GM08714 (cell line): ENCODE data around the gene ANKRD2.
"Not testable (repeated sequence)": the region's sequence is repeated elsewhere in the genome, so short reads cannot be mapped to it uniquely, and the experiment has no call there.

Source experiments
- H3K4me3 ChIP-seq: fragments of 200-500 bp; sonication (Bioruptor generic); 2 replicates; pipeline ENCODE4 v1.5.1; 2014; ENCODE audit warnings: mild to moderate bottlenecking, low read length, inconsistent platforms
- ZNF274 ChIP-seq: IDR thresholded peaks from 2 replicates; pipeline ENCODE4 v1.6.1; 2012; ENCODE audit warnings: mild to moderate bottlenecking, low read depth, low read length

Gene ANKRD2, protein sequence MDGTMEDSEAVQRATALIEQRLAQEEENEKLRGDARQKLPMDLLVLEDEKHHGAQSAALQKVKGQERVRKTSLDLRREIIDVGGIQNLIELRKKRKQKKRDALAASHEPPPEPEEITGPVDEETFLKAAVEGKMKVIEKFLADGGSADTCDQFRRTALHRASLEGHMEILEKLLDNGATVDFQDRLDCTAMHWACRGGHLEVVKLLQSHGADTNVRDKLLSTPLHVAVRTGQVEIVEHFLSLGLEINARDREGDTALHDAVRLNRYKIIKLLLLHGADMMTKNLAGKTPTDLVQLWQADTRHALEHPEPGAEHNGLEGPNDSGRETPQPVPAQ

DNA sequence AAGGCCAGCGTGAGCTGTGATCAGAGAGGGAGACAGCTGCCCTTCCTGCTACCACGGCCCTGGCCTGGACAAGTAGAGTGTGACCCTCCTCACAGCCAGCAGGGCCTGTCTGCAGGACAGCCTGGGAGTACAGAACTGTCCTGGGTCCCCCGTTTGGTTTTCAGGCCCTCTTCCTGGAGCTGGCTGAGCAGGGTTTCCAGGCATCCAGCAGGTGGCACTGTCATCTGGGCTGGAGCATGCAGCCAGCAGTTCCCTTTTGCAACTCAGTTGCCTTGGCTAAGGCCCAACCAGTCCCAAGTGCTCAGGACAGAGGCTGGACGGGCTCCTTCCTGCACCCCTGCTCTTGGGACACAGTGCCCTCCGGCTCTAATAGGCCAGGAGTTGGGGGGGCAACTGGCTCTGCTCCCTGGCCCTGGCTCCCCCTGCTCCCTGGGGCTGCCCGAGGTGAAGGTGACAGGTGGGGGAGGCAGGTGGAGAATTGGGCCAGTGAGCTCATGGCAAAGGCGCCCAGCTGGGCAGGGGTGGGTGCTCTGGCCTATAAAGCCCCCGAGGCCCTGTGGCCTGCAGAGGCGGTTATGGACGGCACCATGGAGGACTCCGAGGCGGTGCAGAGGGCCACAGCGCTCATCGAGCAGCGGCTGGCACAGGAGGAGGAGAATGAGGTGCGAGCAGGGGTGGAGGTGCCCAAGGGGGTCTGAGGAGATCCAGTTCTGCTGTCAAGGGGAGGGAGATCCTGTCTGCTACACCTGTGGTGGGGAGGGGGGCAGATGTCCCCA is at the start of gene ANKRD2:
Gene ANKRD2 (plus strand): TSS at position 566 of the 776 bp plus-strand sequence. CDS start 10 bp downstream, at position 576.
- TF ChIP-seq ZNF274 = no peak
- no peak within 1 kb of the TSS for H3K4me3 ChIP-seq

DNA sequence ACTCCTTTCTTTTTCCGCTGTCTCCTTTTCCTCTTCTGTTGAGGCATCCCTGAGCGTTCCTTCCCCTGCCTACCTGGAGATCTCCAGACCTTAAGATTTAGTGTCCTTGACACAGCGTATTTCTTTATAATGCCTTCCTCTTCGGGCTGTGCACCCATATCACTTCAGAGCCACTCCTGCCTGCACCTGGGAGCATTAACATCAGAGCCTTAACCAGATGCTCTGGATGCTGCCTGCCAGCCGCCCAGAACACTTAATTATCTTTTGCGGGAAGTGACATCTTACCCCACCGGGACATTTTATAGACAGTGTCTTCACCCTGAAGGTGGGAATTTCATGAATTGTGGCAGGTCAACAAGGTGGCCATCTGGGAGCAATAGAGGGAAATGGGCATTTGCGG is 49.6 kb upstream of the ANKRD2 start:
- H3K4me3 ChIP-seq = no peak overlapping the region
- TF ChIP-seq ZNF274 = no peak

DNA sequence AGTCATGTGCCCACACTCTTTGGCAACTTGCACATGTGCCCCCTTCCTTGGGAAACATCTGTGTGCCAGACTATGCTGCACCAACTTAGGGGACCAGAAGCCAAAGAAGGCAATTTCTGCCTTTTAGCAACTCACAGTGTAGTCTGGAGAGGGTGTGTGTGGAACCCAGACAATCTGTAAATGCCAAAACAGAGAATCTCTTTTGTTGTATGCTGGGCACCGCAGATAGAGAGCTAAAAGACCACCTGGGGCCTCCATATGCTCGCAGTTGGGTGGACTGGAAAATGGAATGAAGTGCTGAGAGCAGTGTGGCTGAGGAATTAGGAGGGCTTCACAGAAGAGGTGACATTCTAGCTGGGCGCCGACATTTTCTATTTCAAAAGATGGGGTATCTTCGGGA is 47.5 kb upstream of the ANKRD2 start:
- TF ChIP-seq ZNF274 = no peak
- no peak overlapping the region for H3K4me3 ChIP-seq

DNA sequence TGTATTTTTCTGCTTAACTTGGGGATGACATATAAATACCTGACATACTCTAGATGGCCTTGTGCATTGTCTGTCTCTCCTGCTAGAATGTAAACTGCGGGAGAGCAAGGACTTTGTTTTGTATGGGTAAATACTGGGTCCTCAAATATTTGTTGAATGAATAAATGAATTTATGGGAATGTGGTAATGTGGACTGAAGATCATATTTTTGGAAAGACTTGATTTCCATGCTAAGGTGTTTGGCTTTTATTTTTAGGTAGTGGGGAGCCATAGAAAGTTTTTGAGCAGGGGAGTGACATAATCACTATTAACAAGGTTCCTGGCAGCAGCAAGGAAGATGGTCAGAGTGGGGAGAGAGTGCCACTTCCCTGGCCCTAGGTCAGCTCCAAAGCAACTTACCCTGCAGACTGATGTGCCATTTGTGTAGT is 46.9 kb upstream of the ANKRD2 start:
- no peak overlapping the region for H3K4me3 ChIP-seq
- TF ChIP-seq ZNF274 = no peak

DNA sequence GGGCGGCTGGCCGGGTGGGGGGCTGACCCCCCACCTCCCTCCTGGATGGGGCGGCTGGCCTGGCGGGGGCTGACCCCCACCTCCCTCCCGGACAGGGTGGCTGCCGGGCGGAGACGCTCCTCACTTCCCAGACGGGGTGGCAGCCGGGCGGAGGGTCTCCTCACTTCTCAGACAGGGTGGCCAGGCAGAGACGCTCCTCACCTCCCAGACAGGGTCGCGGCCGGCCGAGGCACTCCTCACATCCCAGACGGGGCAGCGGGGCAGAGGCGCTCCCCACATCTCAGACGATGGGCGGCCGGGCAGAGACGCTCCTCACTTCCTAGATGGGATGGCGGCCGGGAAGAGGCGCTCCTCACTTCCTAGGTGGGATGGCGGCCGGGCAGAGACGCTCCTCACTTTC is 43.7 kb upstream of the ANKRD2 start:
- H3K4me3 ChIP-seq = not testable (repeated sequence)

DNA sequence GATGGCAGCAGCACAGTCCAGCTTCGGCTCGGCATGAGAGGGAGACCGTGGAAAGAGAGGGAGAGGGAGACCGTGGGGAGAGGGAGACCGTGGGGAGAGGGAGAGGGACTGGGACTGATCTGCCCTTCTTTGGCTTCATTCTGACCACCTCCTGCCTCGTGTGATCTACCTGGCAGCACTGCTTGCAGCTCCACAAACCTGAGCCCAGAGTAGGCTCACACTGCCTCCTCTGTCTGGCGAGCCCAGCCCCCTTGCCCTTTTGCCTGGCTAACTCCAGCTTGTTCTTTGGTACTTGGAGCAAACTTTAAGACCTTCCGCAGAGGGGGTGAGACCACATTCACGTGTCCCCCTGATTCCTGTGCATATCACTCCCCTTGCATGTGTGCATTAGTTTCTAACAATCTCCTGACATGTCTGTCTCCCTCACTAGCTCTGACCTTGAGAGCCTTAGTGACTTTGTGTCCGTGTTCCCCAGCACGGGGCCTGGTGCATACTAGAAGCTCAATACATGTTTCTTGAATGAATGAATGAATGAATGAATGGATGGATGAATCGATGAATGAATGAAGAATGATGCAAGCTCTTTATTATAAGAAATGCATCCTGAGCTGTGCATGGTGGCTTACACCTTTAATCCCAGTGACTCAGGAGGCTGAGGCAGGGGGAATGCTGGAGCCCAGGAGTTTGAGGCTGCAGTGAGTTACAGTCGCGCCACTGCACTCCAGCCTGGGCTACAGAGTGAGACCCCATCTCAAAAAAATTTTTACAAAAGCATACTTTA is 42.7 kb upstream of the ANKRD2 start:
- no peak for TF ChIP-seq ZNF274

DNA sequence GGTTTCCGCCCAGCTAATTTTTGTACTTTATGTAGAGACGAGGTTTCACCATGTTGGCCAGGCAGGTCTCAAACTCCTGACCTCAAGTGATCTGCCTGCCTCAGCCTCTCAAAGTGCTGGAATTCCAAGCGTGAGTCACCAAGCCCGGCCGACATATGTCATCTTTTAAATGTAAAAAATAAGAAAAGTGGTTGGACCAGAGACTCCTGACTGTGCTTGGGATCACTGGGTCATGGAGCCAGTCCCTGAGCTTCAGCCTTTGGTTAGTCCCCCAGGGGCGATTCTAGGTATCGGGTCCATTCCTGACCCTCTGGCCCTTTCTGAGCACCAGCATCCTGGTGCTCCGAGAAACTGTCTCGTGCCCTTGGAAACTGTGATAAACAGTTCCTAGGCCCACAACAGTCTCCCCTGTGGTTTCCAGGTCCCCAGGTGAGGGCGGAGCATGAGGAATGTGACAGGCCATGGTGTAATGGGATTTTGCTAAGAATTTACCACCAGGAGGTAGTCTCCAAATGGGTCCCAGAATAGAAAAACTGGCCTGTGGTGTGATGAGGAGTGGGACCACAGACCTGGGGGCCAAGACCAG is 41.1 kb upstream of the ANKRD2 start:
- H3K4me3 ChIP-seq = no peak overlapping the region
- no peak for TF ChIP-seq ZNF274

More for the DNA sequence above, 42.7 kb upstream of the ANKRD2 start:
- H3K4me3 ChIP-seq = no peak overlapping the region

DNA sequence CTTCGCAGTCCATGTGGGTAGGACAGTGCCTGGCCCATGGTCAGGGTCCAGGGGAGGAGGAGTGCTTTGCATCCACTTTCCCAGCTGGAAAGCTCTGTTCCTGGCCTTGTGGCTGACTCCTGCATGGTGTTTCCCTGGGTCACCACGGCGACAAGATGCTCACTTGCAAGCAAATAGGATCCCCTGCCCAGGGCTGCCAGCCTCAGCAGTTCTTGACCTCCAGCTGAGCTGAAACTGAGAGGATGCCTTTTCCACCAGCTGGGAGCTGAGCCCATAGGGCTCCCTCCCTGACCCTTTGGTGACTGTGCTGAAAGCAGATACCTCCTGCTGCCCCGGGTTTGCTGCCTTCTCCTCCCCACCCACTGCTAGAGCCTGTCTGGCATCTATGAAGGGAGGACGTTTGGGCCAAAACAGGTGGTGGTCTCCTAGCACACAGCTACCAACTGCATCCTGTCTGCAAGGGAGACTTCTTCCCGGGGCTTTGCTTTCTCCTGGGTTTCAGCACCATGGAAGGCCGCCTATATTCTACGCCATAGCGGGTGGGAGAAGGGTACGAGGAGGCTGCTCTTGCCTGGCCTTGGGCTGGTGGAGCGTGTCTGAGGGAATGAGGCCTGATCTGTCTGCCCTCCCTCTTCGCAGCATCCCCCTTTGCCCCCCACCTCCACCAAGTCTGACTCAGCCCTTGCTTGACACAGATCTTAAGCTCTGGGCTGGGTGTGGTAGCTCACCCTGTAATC is 39.5 kb upstream of the ANKRD2 start:
- TF ChIP-seq ZNF274 = no peak

DNA sequence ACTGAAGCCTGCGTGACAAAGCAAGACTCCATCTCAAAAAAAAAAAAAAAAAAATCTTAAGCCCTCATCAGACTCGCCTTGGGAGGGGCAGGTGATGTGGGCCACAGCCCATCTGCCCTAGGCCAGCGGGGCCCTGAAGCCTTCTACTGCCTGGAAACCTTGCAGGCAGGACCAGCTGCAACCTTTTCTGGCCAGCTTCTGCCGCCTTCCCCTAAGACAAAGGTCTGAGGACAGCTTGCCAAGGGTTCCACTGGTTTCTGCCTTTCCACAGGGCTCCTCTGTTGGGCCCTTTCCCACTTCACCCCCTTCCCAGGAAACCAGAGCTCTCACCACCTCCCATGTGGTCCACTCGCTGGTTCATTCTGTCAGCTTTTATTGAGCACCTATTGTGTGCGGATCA is 38.7 kb upstream of the ANKRD2 start:
- H3K4me3 ChIP-seq = no peak overlapping the region
- no peak for TF ChIP-seq ZNF274

More for the DNA sequence above, 39.5 kb upstream of the ANKRD2 start:
- H3K4me3 ChIP-seq = no peak overlapping the region

DNA sequence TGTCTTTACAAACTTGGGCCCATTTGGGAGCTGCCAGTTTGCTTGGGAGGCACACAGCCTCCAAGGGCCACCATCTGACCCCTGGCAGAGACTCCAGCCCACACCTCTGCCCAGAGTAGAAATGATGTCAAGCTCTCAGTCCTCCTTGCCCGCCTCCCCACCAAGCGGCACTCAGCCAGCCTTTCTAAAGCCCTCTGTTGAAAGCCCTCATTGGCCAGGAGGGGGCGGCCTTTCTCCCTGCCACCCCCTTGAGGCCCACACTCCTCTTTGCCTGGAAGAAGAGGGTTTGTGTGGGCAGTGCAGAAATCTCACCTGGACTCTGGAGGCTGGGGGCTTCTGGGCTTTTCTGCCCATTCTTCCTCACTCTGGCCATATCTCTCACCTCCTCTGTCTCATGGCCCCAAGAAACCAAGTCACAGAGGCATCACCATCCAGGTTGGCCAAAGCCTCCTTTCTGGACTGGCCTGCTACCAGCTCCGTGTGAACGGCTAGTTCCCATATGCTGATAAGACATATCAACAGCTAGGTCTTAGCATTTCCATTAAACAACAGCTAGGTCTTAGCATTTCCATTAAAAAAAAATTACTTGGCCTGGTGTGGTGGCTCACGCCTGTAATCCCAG is 37.7 kb upstream of the ANKRD2 start:
- no peak overlapping the region for H3K4me3 ChIP-seq
- no peak for TF ChIP-seq ZNF274

DNA sequence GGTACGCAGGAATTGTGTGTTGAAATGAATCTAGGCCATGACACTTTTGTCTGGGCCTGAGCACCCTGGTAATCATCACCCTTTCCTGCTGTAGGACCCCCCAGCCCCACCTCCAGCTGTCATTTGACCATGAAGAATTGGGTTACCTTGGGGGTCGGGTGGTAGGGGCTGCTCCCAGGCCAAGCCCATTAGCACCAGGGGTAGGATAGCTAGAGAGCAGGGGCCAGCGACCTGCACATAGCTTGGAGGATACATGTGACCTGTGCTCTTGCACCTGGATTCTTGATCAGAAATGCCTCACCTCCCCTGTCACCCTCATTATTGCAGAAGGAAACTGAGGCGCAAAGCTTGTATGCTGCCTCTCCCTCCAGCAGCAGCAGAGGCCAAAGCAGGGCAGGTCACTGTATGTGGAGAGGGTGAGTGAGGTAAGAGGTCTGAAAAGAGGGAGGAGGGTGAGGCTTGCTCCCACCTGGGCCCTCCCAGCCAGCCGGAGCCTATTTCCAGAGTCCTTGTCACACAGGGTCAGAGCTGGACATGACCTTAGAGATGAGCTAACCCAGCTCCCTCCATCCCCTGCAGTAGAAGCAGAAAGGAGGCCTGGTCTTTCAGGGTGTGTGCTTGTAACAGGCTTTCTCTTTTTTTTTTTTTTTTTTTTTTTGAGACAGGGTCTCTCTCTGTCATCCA is 35.3 kb upstream of the ANKRD2 start:
- TF ChIP-seq ZNF274 = no peak

DNA sequence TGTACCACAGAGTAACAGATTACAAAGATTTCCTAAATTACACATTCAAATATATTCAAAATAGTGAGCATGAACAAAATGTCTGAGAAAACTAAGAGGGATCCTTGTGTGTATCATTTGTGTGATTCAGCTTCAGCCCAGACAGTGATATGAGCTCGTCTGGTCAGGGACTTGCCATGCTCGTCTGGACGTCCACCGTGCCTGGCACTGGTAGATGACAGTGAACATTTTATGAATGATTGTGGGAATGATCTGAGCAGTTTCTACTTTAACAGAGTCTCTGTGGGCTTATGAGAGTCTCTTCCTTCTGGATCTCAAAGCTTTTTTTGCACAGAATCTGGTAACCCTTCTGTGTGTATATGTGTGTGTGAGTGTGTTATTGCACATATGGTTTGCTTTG is 34.2 kb upstream of the ANKRD2 start:
- TF ChIP-seq ZNF274 = no peak
- H3K4me3 ChIP-seq = no peak overlapping the region

More for the DNA sequence above, 35.3 kb upstream of the ANKRD2 start:
- no peak overlapping the region for H3K4me3 ChIP-seq

DNA sequence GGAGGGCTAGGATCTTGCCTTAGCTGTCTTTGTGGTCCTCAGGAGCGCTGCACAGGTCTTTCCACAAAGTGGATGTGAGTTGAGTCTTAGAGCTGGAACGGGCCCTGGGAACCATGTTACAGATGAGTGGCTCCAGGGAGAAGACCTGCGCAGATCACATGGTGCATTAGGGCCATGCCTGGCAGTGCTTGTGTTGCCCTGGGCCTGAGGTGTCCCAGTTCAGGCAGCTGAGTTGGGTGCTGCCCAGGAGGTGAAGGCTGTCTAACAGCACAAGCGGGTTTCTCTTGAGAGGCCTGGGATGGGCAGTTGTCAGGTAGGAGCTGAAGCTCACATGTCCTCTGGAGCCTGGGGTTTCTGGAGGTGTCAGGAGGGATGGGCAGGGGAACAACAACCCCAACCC is 33.7 kb upstream of the ANKRD2 start:
- no peak for TF ChIP-seq ZNF274
- H3K4me3 ChIP-seq = no peak overlapping the region
